ENCODE measurements around the gene TMEM263. TPM values are rescaled to one million over a fixed set of nuclear protein-coding genes. Genes with fewer than 3 reads are reported as not detected.

TMEM263 gene
- total RNA-seq (2022; extraction: Qiagen RNA extraction; ENCODE audit: low read depth): 26.7 to 31.9 TPM (median 28.2 TPM) in 5 replicates

GRCh38 chr12:106955377-106956047 is at the start of gene TMEM263:
Gene TMEM263 (plus strand): TSS chr12:106955907. CDS start chr12:106967117, 11,210 bp downstream.

GRCh38 chr12:106986625-106987389 is 31.1 kb downstream of the TMEM263 start, which contains the start of gene MTERF2:
Gene MTERF2 (minus strand): TSS chr12:106987146. CDS start chr12:106978714, 8,432 bp downstream.

Other genes starting within 250 kb of the TMEM263 start
- 7.1 to 10.6 TPM (median 8.9 TPM) in 5 replicates for gene RIC8B, start 181.2 kb upstream of the TMEM263 start, total RNA-seq (2022; extraction: Qiagen RNA extraction; ENCODE audit: low read depth)
- 4.0 to 6.3 TPM (median 4.3 TPM) in 5 replicates for gene MTERF2, start 31.2 kb downstream of the TMEM263 start, total RNA-seq (2022; extraction: Qiagen RNA extraction; ENCODE audit: low read depth)
- 17.7 to 25.1 TPM (median 24.4 TPM) in 5 replicates for gene CRY1, start 137.6 kb downstream of the TMEM263 start, total RNA-seq (2022; extraction: Qiagen RNA extraction; ENCODE audit: low read depth)

Data from A549 treated with GW870086 at 1 μM for 4 hours (cell line).